ENCODE data around the gene CCDC102A.

Gene CCDC102A

GRCh38 chr16:57537194-57537505 lies 779 bp upstream of the CCDC102A start:
- no peak for DNase-seq (ENCODE audit: low read depth)

GRCh38 chr16:57535680-57536305 lies 578 bp downstream of the CCDC102A start:
- peak; percentile 93 for DNase-seq (ENCODE audit: low read depth)

GRCh38 chr16:57534881-57535658 lies 1.3 kb downstream of the CCDC102A start:
- no peak for DNase-seq (ENCODE audit: low read depth)

- DNase-seq (ENCODE audit: low read depth), result no peak
Measured at GRCh38 chr16:57534337-57534880, 2.0 kb downstream of the CCDC102A start.

GRCh38 chr16:57533431-57534336 lies 2.7 kb downstream of the CCDC102A start:
- DNase-seq (ENCODE audit: low read depth), result no peak

GRCh38 chr16:57532266-57532625 lies 4.1 kb downstream of the CCDC102A start:
- no peak for DNase-seq (ENCODE audit: low read depth)

DNA sequence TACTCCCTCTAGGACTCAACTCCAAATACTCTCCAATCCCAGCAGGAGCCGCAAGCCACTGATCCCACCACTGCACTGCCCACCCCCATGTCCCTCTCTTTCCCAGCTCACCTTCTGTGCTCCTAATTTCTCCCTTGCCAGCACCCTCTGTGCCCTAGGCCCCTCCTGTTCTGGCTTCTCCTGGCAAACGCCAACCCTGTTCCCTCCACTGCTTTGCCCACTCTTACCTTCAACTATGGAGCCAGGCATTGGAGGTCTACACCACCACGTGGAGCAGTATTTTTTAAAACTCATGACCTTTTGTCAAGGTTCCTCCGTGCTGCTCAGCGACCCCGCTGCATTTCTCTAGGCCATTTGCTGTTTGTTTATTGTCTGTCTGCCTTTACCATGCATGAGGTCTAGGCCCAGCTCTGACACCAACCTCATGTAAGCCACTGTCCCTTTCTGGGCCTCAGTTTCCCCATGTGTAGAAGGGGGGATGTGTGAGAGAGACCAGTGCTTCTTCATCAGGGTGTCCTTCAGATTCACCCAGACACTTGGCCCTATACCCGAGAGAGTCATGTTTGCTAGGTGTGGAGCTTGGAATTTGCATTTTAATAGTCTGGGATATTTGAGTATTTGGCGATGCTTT lies 4.6 kb downstream of the CCDC102A start:
- no peak for DNase-seq (ENCODE audit: low read depth)

- no peak for DNase-seq (ENCODE audit: low read depth)
Measured at GRCh38 chr16:57531253-57531575, 5.2 kb downstream of the CCDC102A start.

DNA sequence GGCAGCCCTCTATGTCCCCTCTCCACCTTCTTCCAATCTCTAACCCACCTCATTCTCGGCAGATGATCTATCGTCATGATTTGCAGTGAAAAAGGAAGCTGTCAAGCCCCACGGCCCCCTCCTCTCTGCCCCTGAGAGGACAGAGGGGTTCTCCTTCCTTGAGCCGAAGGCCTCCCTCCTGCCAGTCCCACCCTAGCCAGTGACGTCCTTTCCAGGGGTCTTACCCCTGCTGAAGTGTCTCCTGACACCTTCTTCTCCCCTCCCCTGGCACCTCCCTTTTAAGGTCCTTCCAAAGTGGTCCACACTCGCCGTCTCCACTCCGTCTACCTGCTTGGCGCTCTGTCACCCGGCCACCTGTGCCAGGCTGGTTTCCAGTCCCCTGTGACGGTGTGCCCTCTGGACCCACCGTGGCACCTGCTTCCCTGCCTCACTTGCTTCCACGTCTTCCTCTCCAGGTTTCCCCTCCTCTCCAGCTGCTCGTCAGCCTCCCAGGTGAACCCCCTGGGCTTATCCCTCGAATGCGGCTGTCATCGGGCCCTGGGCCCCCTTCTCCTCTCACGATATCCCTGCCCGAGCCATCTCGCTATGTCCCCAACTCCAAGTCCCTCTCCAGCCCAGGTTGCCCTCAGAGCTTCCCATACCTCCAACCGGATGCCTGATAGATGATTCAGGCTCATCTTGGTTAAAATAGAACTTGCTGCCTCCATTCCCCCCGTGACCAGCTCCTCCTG lies 5.7 kb downstream of the CCDC102A start:
- no peak for DNase-seq (ENCODE audit: low read depth)

GRCh38 chr16:57530104-57530521 lies 6.3 kb downstream of the CCDC102A start:
- peak; percentile 55 for DNase-seq (ENCODE audit: low read depth)

- no peak for DNase-seq (ENCODE audit: low read depth)
Measured at GRCh38 chr16:57529391-57530103, 6.8 kb downstream of the CCDC102A start.

DNA sequence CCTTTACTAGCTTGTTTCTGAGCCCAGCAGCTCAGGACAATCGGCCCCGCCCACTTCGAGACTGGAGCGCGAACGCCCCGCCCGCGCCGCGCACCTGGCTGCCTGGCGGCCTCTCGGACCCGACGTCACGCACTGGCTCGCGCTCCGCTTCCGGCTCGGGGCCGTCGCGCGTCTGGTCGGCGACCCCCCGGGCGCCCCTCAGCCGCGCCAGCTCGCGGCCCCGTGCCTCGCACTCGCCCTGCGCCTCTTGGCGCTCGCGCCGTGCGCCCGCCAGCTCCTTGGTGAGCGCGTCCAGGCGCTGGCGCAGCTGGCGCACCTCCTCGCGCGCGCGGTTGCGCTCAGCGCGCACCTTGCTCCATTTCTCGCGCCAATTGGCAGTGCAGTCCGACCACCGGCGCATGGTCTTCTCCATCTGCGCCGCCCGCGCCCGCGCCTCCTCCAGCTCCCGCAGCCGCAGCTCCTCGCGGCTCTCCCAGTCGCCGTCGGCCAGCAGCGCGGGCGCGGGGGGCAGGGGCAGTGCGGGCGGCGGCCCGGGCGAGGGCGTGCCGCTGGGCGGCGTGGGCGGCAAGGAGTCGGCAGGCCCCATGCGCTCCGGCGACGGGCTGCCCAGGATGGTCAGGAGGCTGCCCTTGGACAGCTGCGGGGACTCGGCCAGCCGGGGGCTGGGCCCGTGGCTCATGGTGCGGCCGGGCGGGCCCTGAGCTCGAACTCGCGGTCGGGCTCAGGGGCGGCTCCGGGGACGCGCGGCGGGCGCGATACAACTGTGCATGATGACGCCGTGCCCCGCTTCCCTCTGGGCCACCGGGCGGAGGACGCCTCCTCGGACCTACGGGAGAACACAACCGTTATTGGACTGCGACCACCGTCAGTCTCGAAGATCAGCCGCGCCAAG lies 7.6 kb downstream of the CCDC102A start:
- DNase-seq (ENCODE audit: low read depth), result no peak

GRCh38 chr16:57527610-57528360 lies 8.6 kb downstream of the CCDC102A start:
- DNase-seq (ENCODE audit: low read depth), result no peak

- DNase-seq (ENCODE audit: low read depth), result no peak
Measured at GRCh38 chr16:57527027-57527426, 9.3 kb downstream of the CCDC102A start.

GRCh38 chr16:57526498-57526897 lies 9.9 kb downstream of the CCDC102A start:
- DNase-seq (ENCODE audit: low read depth), result no peak

- no peak for DNase-seq (ENCODE audit: low read depth)
Measured at GRCh38 chr16:57525761-57526160, 10.6 kb downstream of the CCDC102A start.

GRCh38 chr16:57522960-57523359 lies 13.4 kb downstream of the CCDC102A start:
- no peak for DNase-seq (ENCODE audit: low read depth)

- DNase-seq (ENCODE audit: low read depth), result peak; percentile 72
Measured at GRCh38 chr16:57519796-57520360, 16.5 kb downstream of the CCDC102A start.

- DNase-seq (ENCODE audit: low read depth), result no peak
Measured at GRCh38 chr16:57518922-57519321, 17.4 kb downstream of the CCDC102A start.

Data from activated T-cell treated with anti-CD3 and anti-CD28 coated beads for 48 hours (primary cell).